Measurements from ENCODE around the gene PRG3. TPM values are rescaled to one million over a fixed set of nuclear protein-coding genes. Genes with fewer than 3 reads are reported as not detected.

PRG3 gene
- total RNA-seq, 2 experiments from 2014 or later = not detected

DNA sequence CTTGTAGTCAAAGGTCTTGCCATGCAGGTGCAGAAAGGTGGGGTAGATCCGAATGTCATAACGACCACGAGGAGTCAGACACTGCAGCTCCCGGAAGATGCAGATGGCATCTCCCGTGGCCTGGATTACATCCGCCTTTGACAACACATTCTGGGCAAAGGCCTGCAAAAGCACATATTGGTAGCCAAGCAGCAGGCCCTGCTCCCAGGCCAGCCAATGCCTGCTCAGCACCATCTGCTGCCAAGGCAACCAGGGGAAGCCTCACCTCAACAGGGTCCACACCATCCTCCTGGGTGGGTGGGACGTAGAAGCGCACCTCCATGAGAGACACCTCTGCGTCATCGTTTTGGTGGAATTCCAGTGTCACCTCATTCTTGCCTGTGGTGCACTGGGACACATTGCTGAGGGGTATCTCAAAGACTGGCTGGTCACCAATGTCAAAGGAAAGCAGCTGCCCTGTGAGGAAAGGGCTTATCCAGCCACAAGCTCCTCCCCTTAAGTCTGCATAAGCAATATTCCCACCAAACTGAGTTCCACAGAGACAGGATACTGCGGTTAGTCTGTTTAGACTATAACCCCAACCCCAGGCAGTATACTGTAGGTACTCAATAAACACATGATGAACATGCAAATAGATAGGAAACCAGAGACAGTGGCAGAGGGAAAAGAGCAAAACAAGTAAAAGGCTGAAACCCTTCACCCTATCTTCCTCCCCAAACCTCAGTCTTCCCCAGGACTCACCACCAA is 48.1 kb downstream of the PRG3 start:
- Mint-ChIP-seq H3K9me3 (ENCODE audit: low read depth) (no peaks in the 10 kb centered on the region), H3K27me3 (no peaks in the 10 kb centered on the region), H3K36me3 (peaks cover 55% of the 10 kb centered on the region), H3K4me3 (no peak overlapping the region), H3K4me1 (peaks cover 48% of the 10 kb centered on the region), H3K27ac (peak overlapping the region; percentile 12)
- DNase-seq = no peak
- ATAC-seq = no peak
- CTCF ChIA-PET = interaction anchor here (3.0 kb wide), 1 partner anchor 7 kb away, joined by 22 read pairs; the partner anchor contains the start of gene TNKS1BP1

DNA sequence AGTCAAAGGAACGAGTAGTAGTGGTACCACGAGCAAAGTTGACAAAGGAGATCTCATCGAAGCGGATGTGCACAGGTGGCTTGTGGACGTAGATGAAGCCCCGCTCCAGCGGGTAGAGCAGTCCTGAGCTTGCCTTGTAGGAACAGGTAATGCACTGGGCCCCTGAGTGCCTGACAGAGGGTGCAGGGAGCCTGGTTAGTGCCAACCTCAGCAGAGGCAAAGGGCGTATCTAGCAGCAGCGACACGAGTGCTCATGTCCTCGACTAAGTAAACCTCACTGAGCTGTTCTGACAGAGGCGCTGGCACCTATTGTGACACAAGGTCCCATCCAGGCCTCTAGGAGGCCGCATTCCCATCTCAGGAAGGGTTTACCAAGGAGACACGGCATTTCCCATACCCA is 49.2 kb downstream of the PRG3 start:
- H3K27ac Mint-ChIP-seq = no peak overlapping the region
- H3K9me3 Mint-ChIP-seq (ENCODE audit: low read depth) = no peaks in the 10 kb centered on the region
- DNase-seq (no peak), ATAC-seq (no peak)
- peaks cover 57% of the 10 kb centered on the region for H3K4me1 Mint-ChIP-seq
- CTCF ChIA-PET = no interaction called here
- H3K4me3 Mint-ChIP-seq = no peak overlapping the region
- H3K27me3 Mint-ChIP-seq = no peaks in the 10 kb centered on the region
- peaks cover 64% of the 10 kb centered on the region for H3K36me3 Mint-ChIP-seq

DNA sequence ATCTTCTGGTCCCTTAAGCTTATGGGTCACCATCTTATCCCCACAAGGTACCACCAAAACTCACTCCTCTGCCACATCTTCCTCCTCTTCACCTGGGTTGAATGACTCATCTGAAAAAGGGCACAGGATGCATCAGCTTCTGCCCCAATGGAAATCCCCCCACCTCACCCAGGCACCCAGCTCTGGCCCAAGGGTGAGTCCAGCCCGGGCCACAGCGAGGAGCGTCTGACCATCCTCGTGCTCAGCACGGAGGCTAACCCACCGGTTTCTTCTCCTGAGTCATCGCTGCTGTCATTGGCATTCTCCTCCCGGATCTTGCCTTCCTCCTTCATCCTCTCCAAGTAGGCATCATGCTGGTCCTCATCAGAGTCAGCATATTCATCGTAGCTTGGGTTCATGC is 50.9 kb downstream of the PRG3 start:
- Mint-ChIP-seq H3K36me3 (peaks cover 74% of the 10 kb centered on the region), H3K9me3 (ENCODE audit: low read depth) (no peaks in the 10 kb centered on the region), H3K27ac (peak overlapping the region; percentile 54), H3K27me3 (no peaks in the 10 kb centered on the region), H3K4me3 (no peak overlapping the region), H3K4me1 (peaks cover 63% of the 10 kb centered on the region)
- ATAC-seq (no peak), DNase-seq (no peak)
- CTCF ChIA-PET = interaction anchor here (0.5 to 1.9 kb wide), 3 partner anchors 16 to 98 kb away, joined by 3 to 4 read pairs (median 4); no protein-coding TSS in a partner anchor

DNA sequence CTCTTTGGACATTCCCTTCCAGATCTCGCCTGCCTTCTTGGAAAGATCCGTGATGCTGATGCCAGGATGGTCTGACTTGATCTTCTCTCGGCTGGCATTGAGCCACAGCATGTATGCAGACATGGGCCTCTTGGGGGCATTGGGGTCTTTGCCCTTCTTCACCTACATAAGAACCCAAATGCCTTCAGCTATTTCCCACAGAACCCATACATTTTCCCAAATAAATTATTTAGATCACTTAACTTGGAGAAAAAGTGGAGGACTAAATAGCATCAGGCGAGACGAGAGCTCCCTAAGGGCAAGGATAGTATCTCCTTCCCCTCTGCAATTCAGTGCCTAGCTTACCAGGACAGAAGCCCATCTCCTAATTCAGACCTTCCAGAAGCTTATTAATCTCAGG is 53.2 kb downstream of the PRG3 start:
- H3K9me3 Mint-ChIP-seq (ENCODE audit: low read depth) = no peaks in the 10 kb centered on the region
- CTCF ChIA-PET = interaction anchor here (4.3 kb wide), 1 partner anchor 7 kb away, joined by 22 read pairs; the partner anchor contains the start of gene SSRP1
- H3K4me3 Mint-ChIP-seq = no peak overlapping the region
- H3K27ac Mint-ChIP-seq = no peak overlapping the region
- H3K4me1 Mint-ChIP-seq = peaks cover 44% of the 10 kb centered on the region
- DNase-seq (no peak), ATAC-seq (no peak)
- H3K36me3 Mint-ChIP-seq = peaks cover 59% of the 10 kb centered on the region
- H3K27me3 Mint-ChIP-seq = no peaks in the 10 kb centered on the region

Other genes starting within 250 kb of the PRG3 start
- not detected for gene LRRC55, start 199.2 kb downstream of the PRG3 start, total RNA-seq
- gene APLNR, start 143.9 kb downstream of the PRG3 start, total RNA-seq = not detected
- gene TNKS1BP1, start 56.2 kb downstream of the PRG3 start, total RNA-seq = 1 to 10 TPM; 4.4 to 5.8 TPM
- gene SSRP1, start 45.3 kb downstream of the PRG3 start, total RNA-seq = 100 to 1,000 TPM; 158 to 196 TPM
- not detected for gene P2RX3, start 42.8 kb downstream of the PRG3 start, total RNA-seq
- under 1 TPM; 0.59 to 0.79 TPM for gene PRG2, start 9.5 kb upstream of the PRG3 start, total RNA-seq
- 100 to 1,000 TPM; 106 to 117 TPM for gene SLC43A3, start 46.0 kb upstream of the PRG3 start, total RNA-seq
- not detected for gene RTN4RL2, start 79.4 kb upstream of the PRG3 start, total RNA-seq
- 10 to 100 TPM; 24.6 to 25.8 TPM for gene SLC43A1, start 134.6 kb upstream of the PRG3 start, total RNA-seq
- gene TIMM10, start 149.6 kb upstream of the PRG3 start, total RNA-seq = 10 to 100 TPM; 74.5 to 92.9 TPM
- gene SMTNL1, start 156.4 kb upstream of the PRG3 start, total RNA-seq = not detected
- 100 to 1,000 TPM; 245 to 317 TPM for gene UBE2L6, start 186.5 kb upstream of the PRG3 start, total RNA-seq
- gene SERPING1, start 216.5 kb upstream of the PRG3 start, total RNA-seq = not detected